GM18526 (cell line): ENCODE results near the gene PRR22.

Experiments used
- POLR2A ChIP-seq: IDR thresholded peaks from 3 replicates; pipeline ENCODE4 v1.6.1; 2011; ENCODE audit not compliant: insufficient read length; ENCODE audit errors: extremely low read depth

The PRR22 gene

DNA sequence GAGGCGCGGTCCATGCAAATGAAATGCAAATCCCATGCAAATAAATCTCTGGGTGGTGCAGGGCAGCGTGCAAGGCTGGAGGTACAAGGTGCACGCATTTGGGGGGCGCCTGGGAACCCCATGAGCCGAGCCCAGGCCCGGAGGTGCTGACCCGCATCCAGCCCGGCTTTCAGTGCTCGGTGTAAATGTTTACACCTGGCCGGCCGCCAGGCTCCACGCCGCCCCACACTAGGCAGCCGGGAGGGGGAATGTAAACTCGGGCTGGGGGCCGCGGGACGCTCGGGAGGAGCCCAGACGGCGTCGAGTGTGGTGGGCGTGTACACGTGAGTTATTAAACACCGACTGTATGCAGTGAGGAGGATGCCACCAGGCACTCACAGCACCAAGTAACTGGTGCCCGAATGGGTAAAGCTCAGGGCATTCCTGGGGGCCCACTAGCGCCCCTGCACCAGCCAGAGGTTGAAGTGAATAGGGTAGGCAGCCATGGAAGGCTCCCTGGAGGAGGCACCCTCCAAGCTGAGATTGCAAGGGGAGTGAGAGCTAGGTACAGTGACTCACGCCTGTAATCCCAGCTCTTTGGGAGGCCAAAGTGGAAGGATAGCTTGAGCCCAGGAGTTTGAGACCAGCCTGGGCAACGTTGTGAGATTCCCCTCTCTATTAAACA lies 37.8 kb upstream of the PRR22 start:
- TF ChIP-seq POLR2A = no peak

DNA sequence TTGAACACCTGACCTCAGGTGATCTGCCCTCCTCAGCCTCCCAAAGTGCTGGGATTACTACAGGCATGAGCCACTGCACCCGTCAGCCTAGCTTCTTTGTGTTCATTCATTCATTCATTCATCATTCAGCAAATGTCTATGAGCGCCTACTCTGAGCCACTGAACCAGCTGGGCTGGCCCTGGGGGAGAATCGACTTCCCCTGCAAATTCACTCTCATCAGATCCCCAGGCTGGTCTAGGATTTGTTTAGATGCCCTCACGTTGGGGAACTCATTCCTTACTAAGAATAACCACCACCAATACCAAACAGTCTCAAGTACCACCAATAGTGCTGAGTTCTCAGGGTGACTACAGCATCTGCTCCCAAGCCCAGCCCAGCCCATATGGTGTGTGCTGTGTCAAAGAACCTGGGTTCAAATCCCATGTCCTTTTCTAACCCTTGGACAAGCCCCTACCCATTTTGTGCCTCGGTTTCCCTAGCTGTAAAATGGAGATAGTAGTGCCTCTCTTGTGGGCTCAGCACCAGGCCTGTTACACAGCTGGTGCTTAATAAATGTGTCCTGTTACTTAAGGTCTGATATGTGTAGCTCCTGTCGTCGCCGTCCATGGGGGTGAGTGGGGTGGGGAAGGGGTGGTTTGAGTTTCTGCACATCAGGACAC lies 37.1 kb upstream of the PRR22 start:
- TF ChIP-seq POLR2A = no peak

DNA sequence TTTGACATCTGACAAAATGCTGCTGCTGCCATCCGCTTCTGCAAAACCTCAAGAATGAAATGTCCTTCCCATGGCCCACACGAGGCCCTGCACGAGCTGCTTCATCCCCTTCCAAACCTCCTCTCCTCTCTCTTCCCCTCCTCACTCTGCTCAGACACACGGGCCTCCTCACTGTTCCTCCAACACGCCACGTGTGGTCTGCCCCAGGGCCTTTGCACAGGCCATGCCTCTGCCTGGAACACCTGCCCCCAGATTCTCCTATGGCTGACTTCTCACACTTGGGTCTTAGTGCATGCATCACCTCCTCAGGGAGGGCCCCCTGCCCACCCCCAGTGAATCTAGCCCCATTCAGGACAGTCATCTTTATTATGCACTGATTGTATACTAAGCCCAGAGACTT lies 36.2 kb upstream of the PRR22 start:
- no peak for TF ChIP-seq POLR2A

DNA sequence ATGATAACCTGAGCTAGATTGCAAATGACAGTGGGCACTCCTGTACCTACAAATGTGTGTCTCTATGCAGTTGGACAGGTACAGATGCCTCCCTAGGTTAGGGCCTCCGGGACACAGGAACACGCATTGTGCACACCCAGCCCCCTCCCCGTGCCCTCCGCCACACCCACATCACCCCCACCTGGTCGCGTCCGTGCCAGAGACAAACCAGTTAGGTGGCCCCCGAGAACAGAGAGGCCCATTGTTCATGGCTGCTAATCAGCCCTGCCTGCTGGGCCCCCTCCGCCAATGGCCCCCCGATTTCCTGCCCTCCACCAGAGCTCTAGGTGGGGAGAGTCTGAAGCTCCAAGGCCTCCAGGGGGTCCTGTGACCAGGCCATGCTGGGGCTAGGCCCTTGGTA lies 34.0 kb upstream of the PRR22 start:
- TF ChIP-seq POLR2A = no peak

DNA sequence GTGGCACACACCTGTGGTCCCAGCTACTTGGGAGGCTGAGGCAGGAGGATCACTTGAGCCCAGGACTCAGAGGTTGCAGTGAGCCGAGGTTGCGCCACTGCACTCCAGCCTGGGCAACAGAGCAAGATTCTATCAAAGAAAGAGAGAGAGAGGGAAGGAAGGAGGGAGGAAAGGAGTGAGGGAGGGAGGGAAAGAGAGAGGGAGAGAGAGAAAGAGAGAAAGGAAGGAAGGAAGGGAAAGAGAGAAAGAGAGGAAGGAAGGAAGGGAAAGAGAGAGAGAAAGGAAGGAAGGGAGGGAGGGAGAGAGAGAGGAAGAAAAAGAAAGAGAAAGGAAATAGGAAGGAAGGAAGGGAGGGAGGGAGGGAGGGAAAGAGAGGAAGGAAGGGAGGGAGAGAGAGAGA lies 32.7 kb upstream of the PRR22 start:
- TF ChIP-seq POLR2A = no peak

DNA sequence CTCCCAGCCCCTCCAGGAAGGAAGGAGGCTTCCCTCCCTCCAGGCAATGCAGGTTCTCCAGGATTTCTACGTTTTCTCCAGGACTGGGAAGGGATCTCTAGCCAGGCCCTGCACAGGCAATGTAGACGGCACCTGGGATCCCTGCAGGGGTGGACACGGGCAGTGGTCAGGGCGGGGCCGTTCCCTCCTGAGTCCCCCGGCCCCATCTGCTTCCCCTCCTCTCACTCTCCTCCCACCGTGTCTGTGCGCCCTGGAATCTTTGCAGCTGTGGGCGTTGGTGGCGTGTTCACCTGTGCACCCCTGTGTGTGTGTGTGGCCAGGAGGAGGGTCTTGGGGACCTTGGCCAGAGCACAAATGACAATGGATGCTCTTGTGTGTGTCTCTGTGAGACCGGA lies 30.3 kb upstream of the PRR22 start:
- TF ChIP-seq POLR2A = no peak

DNA sequence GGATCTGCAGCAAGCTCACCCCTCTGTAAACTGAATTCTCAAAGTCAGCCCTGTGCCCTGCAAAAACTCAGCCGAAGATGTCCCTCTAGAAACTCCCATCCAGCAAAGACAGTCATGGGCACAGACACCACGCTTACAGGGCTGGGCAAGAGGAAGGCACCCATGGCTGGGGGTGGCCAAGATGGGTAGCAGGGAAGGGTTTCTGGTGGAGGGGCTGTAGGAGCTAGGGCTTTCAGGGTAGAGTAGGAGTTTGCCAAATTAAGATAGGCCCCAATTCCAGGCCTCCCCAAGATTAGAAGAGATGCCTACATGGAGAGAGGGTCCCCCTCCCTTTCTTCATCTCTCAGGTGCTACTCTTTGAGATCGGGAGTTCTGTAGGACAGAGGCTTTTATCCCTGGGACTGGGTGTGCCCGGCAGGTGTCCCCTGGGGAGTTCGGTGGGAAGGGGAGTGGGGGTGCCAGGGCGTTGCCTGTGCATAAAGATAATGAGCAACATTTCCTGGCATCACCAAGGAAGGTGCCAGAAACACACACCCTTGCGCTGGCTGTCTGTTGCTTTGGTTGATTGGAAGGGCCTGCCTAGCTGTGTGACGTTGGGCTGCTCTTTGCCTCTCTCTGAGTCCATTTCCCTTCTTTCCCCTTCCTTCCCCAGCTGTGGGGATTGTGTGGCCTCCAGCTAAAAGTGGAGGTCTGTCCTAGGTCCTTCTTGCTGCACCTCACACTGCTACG lies 29.7 kb upstream of the PRR22 start:
- TF ChIP-seq POLR2A = no peak

DNA sequence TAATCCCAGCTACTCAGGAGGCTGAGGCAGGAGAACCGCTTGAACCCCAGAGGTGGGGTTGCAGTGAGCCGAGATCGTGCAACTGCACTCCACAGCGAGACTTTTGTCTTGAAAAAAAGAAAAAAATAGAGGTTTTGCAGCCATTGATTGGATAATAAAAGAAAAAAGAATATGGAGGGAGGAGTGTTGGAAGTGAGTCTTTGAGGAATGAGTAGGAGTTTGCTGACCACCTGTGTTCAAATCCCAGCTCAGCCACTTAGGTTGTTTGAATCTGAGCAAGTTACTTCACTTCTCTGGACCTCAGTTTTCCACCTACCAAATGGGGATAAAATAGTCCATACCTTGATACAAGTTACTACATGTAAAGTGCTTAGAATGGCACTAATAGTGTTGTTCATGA lies 26.6 kb upstream of the PRR22 start:
- TF ChIP-seq POLR2A = no peak

DNA sequence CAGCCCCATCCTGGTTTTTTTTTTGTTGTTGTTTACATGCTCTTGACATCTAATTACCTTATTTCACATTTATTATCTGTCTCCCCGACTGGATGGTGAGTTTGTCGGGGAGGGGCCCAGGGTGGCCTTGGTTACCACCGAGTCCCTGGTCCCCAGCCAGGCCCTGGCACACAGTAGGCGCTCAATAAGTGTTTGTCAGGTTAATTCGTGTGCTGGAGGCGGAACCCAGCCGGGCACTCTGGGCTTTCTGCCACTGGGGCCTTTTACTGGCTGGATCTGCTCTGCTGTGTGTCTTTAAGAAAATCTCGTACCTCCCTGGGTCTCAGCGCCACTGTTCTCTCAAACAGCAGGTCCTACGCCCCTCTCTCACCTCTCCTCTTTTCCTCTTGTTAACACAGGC lies 24.9 kb upstream of the PRR22 start:
- no peak for TF ChIP-seq POLR2A

DNA sequence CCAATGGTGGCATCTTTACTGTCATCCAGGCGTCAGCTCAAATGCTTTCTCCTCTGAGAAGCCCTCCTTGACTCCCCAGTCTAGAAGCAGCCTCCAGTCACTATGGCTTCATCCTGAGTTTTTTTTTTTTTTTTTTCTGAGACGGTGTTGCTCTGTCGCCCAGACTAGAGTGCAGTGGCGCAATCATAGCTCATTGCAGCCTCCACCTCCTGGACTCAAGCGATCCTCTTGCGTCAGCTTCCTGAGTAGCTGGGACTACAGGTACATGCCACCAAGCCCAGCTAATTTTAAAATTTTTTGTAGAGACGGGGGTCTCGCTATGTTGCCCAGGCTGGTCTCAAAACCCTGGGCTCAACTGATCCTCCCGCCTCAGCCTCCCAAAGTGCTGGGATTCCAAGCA lies 24.5 kb upstream of the PRR22 start:
- TF ChIP-seq POLR2A = no peak

DNA sequence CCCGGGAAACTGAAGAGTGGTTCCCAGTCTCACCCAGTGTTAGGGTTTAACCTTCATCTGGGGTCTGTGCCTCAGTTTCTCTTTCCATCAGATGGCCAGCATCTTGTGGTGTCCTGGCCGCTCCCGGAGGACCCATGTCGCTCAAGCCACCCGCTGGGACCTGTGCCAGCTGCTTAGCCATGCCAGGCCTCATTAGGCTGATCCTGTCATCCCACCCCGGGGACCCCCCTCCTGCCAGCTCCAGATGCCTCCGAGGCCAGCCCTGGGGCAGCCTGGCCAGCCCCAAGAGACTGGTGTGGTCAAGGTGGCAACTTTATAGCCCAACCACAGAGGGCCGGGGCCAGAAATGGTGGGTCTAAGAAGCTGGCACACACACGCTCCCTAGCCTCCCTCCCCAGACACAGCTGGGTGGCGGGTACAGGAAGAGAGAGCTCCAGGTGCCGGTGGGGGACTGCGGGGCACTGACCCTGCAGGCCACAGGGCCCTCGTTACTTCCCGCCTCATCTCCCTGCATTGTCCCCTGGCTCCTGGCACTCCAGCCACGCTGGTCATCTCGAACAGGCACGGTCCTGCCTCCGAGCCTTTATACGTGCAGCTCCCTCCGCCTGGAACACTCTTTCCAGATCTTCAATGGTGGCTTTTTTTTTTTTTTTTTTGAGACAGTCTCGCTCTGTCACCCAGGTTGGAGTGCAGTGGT lies 23.7 kb upstream of the PRR22 start:
- TF ChIP-seq POLR2A = no peak

DNA sequence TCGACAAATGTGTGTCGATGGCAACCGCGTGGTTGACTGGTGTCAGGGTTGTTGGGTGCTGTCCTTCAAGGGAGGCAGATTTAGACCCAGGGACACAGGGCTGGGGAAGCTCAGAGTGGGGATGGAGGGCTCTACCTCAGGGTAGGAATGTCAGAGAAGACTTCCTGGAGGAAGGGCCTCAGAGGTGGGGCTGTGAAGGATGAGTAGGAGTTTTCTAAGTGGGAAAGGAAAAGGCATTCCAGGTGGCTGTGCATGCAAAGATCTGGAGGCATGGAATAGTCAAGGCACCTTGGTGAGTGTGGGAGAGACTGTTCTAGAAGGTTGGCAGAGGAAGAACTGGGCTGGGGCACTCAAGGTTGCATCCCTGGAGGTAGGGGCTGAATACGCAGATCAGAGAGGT lies 22.4 kb upstream of the PRR22 start:
- TF ChIP-seq POLR2A = no peak

DNA sequence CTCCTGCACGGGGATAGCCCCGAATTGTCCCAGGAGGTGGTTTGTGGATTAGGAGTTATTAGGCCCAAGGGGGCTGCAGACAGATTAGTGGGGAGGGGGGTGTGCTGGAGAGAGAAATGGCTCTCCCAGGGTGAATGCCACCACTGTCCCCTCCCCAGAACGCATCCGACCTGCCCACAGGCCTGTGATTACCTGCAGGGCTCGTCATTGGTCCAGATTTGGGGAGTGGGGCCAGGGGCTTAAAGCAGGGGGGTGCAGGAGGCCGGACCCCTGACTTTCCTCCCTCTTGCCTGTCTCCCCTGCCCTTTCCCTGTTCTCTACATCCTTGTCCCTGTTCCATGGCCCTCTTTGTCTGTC lies 21.6 kb upstream of the PRR22 start:
- no peak for TF ChIP-seq POLR2A

DNA sequence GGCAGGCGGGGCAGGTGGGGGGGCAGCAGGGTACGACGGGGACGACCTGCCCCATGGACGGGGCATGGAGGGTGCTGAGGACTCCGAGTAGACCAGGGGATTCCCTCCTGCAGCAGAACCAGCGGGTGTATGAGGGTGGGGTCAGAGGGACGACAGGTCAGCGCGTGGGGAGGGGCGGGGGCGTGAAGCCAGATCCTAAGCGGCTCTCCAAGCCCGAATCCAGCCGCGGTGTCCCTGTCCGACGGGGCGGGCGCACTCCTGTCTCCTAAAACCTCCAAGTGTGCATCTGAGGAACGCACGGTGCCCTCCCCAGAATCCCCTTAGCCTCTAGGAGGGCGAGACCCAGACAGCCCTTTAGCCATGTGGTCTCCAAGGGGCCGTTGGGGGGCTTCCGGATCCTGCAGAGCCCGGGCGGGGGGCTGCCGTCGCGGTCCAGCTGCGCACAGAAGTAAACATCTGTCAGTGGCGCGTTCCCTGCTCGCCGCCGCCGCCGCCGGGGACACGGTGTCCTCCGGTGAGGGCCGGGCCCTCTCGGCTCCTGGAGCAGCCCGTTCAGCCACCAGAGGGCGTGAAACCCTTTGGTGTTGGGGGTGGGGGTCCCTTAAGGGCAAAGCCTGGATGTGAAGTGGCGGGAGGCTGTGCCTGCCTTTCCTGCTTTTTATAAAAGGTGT lies 21.1 kb upstream of the PRR22 start:
- no peak for TF ChIP-seq POLR2A
